ENCODE results near the gene AP1M2.
"Not testable (repeated sequence)": the region's sequence is repeated elsewhere in the genome, so short reads cannot be mapped to it uniquely, and the experiment has no call there.

AP1M2 gene

DNA sequence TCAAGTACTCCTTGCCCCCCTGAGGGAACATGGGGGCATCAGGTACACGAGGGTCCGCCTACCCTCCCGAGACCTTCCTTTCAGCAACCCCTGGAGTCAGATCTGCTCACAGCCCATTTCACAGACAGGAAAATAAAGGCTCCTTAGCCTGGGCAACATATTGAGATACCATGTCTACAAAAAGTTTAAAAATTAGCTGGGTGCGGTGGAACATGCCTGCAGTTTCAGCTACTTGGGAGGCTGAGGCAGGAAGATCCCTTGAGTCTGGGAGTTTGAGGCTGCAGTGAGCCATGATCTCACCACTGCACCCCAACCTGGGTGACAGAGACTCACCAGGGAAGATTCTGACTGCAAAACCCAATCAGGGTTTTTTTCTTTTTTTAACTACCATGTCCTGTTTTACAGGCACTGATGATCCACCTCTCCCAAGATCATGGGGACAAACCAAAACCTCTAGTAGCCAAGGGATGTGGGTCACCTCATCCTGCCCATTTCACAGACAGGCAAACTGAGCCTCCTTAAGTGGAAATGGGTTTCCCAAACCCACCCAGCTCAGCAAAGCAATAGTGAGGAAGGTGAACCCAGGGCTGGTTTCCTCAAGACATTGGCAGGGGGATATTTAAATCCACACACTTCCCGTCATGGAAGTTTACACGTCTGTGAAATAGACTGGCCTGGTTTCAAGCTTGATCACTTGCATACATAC is 11.9 kb downstream of the AP1M2 start (continued):
- TF ChIP-seq ZNF639 (tag by site-specific recombination; IDR thresholded peaks at IDR 0.05) (no peak), ZNF530 (tag by site-specific recombination; IDR thresholded peaks at IDR 0.05; ENCODE audit: low read depth) (no peak), ZNF121 (tag by site-specific recombination; IDR thresholded peaks at IDR 0.05) (peak; percentile 89; the same call in 1 of the 2 replicates), ZNF660 (tag by site-specific recombination; IDR thresholded peaks at IDR 0.05) (no peak), ZSCAN16 (tag by site-specific recombination; IDR thresholded peaks at IDR 0.05) (no peak), ZNF302 (tag by site-specific recombination; IDR thresholded peaks at IDR 0.05; ENCODE audit: low read depth) (no peak), KLF7 (tag by site-specific recombination; IDR thresholded peaks at IDR 0.05; ENCODE audit: borderline replicate concordance) (0 out of 2 replicates have a peak, but pooled peaks have one; percentile 14), ZNF133 (tag by site-specific recombination; IDR thresholded peaks at IDR 0.05) (no peak), ZNF169 (tag by site-specific recombination; IDR thresholded peaks at IDR 0.05) (no peak), ZNF791 (tag by site-specific recombination; IDR thresholded peaks at IDR 0.05) (no peak), ZNF223 (tag by site-specific recombination; IDR thresholded peaks at IDR 0.05) (peak; percentile 31; the same call in 1 of the 2 replicates), PRDM10 (tag by site-specific recombination; IDR thresholded peaks at IDR 0.05) (peak; percentile 49; the same call in 1 of the 2 replicates), ZNF544 (tag by site-specific recombination; IDR thresholded peaks at IDR 0.05) (no peak), ZBTB21 (tag by site-specific recombination; IDR thresholded peaks at IDR 0.05) (no peak), GLIS2 (tag by site-specific recombination; IDR thresholded peaks at IDR 0.05) (no peak)
- TF ChIP-seq, protein P1, sequence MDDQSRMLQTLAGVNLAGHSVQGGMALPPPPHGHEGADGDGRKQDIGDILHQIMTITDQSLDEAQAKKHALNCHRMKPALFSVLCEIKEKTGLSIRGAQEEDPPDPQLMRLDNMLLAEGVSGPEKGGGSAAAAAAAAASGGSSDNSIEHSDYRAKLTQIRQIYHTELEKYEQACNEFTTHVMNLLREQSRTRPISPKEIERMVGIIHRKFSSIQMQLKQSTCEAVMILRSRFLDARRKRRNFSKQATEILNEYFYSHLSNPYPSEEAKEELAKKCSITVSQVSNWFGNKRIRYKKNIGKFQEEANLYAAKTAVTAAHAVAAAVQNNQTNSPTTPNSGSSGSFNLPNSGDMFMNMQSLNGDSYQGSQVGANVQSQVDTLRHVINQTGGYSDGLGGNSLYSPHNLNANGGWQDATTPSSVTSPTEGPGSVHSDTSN (CRISPR knock-in tag; IDR thresholded peaks at IDR 0.05) = no peak

DNA sequence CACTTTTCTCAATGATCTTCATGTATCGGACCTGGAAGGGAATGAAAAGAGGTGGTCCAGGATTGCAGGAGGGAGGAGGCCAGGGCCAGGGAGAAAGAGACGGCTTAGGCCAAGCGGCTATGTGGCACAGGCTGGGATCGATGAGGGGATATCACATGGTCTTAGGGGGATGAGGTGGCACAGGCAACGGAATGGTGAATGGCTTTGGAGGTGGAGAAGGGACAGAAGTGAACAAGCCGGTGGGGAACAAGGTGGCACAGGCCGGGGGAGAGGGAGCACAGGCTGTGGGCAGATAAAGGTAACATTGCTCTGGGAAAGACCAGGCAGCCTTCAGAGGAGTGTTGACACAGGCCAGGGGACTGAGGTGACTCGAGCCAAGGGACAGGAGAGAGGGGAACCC is 12.7 kb downstream of the AP1M2 start:
- H3K4me3 ChIP-seq (ENCODE audit: low read depth, low read length) = no peak overlapping the region
- ChIA-PET CTCF (interaction anchor here (0.7 to 1.4 kb wide), 2 partner anchors 65 to 126 kb away, joined by 3 to 6 read pairs; no protein-coding TSS in a partner anchor), POLR2A (no interaction called here)
- H3K4me1 ChIP-seq (ENCODE audit: control insufficient read depth, insufficient read depth, low read length) = no peaks in the 10 kb centered on the region
- H3K27ac ChIP-seq (ENCODE audit: extremely low read depth, low read depth, low read length) = no peak overlapping the region
- TF ChIP-seq ZNF558 (tag by site-specific recombination; IDR thresholded peaks at IDR 0.05) (no peak), ZNF600 (tag by site-specific recombination; IDR thresholded peaks at IDR 0.05) (peak; percentile 55), ZNF223 (tag by site-specific recombination; IDR thresholded peaks at IDR 0.05) (peak; percentile 97), ZNF239 (tag by site-specific recombination; IDR thresholded peaks at IDR 0.05) (no peak), ZNF366 (tag by site-specific recombination; conservative IDR thresholded peaks at IDR 0.05) (0 out of 2 replicates have a peak, but pooled peaks have one; percentile 14)
- H3K9me3 ChIP-seq (ENCODE audit: control insufficient read depth, insufficient read depth, low read depth, low read length) = no peaks in the 10 kb centered on the region
- H3K36me3 ChIP-seq (ENCODE audit: control insufficient read depth in 2 of 2, insufficient read depth in 1 of 2, low read length in 2 of 2) = no peaks in the 10 kb centered on the region

DNA sequence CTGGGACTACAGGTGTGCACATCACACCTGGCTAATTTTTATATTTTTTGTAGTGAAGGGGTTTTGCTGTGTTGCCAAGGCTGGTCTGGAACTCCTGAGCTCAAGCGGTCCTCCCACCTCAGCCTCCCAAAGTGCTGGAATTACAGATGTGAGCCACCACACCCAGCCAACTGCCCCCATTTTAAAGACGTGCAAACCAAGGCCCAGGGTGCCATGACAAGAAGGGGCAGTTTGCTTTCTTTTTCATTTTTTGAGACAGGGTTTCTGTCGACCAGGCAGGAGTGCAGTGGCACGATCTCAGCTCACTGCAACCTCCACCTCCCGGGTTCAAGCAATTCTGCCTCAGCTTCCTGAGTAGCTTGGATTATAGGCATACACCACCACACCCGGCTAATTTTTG is 13.3 kb downstream of the AP1M2 start:
- not testable (repeated sequence) for H3K4me3 ChIP-seq (ENCODE audit: low read depth, low read length); H3K4me1 ChIP-seq (ENCODE audit: control insufficient read depth, insufficient read depth, low read length); H3K9me3 ChIP-seq (ENCODE audit: control insufficient read depth, insufficient read depth, low read depth, low read length); H3K27ac ChIP-seq (ENCODE audit: extremely low read depth, low read depth, low read length); H3K36me3 ChIP-seq (ENCODE audit: control insufficient read depth in 2 of 2, insufficient read depth in 1 of 2, low read length in 2 of 2)
- ChIA-PET POLR2A (interaction anchor here (1.1 kb wide), 1 partner anchor 71 kb away, joined by 4 read pairs; no protein-coding TSS in a partner anchor), CTCF (interaction anchor here (0.6 to 2.3 kb wide), 4 partner anchors 20 to 174 kb away, joined by 3 to 8 read pairs (median 3); no protein-coding TSS in a partner anchor)
